Femur (tissue), 1 donor: ENCODE results near the gene CISH.
A peak's percentile ranks its signal among the peaks of the same experiment; 100 is the strongest.

Source experiments
- DNase-seq: peaks from one replicate; pipeline ENCODE4 v3.0.0-alpha.2; 2017

CISH gene

GRCh38 chr3:50612234-50612882 is 784 bp upstream of the CISH start:
- DNase-seq, result no peak

DNA sequence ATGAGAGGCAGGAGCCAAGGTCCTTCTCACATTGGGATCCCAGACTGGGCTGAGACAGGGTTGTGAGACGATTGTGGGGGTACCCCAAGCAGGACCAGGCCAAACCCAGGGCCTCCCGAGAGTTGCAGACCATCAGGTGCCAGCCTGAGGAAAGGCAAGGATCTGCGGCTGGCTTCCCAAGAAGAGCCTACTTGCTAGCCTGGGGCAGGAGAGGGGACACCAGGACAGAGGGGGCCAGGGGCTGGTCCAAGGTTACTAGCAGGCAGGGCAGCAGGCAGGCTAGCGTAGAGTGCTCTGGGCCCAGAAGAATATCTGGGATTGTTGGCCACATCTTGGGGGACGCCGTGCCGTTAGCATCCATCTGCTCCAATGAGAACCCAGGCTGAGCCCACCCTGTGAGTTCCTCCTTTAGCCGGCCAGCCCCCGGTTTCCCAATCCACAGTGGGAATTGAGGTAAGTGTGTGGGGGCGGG is 546 bp downstream of the CISH start:
- no peak for DNase-seq

DNA sequence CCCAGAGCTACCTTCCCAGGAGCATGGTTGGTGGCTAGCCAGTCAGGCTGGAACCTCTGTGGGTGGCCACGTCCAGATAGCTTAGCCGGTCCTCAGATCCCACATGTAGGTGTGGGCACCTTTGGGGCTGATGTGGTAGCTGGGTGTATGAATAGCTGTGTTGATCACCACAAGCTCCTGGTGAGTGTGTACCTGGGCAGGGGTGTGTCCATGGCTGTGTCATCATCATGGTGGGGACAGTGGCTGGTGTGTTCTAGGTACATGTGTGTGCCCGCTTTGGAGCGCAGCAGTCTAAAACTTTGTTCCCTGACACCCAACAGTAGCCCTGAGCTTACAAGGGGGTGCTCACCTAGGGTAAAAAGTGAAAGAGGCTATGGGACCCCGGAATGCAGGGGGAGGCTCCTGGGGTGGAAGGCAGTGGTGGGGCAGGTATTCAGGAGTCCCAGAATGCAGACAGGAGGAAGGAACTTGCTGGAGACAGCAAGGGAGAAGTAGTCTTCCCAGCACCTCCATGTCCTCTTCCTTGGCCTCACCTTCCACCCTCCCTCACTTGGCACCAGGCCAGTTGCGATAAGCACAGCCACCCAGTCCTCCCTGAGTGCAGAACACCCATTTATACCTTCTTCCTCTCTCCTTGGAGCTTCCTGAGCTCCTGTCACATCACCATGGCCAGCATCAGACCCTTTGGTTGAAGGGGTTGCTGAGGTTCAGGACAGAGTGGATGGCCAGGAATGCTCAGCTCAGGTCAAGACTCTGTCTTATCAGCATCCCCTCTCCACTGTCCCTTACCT is 1.2 kb downstream of the CISH start:
- DNase-seq, result no peak

DNA sequence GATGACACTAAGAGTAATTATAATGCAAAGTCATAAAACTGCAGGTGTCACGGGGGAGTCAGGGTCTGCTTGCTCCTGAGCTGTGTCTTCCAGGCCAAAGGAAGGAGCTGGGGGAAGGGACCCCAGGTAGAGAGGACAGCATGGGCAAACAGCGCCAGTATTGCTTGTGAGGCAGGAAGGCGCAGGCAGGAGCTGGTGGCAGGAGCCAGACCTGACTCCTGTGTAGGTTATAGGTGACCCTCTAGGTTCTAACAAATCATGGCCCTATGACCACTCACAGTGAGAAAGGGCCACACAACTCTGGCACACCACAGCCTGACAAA is 1.9 kb downstream of the CISH start:
- no peak for DNase-seq

DNA sequence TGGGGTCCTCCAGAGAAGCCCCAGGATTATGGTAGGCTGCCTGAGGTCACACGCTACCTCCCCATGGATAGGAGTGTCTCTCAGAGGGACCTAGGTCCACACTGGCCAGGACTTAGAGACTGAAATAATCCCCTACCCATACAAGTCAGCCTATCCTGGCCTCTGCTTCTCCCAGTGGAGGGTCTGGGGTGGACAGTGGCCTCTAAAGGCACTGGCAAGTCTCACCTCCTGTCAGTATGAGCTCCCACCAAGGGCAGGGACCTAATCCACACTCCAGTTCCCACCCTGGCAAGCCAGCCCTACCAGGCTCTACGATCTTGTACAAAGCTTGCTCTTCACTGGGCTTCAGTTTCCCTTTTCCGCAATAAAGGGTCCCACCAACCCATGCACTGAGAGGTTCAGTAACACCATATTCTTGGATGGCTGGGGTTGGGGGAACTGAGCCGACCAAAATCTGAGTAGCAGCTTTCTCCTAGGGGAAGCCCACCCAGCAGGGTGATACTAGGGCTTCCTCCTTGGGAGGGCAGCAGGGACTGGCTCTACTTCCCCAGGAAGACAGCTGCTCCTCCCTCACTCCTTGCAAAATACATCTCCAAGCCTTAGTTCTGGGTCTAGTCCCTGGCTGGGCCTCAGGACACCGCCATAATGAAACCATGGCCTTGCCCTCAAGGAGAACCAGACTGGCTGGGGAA is 2.4 kb downstream of the CISH start:
- DNase-seq, result no peak

DNA sequence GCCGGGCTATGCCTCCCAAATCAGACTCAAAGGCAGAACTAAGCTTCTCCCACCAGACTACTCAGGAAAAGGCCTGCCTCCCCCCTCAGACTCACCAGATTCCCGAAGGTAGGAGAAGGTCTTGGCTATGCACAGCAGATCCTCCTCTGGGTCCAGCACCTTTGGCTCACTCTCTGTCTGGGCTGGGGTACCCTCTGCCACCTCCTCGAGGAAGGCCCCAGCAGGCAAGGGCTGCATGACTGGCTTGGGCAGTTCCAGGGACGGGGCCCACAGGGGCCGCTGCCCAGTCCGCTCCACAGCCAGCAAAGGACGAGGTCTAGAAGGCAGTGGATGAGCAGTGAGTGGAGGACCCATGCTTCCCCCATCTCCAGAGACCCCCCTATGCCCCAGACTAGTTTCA is 3.3 kb downstream of the CISH start:
- no peak for DNase-seq

GRCh38 chr3:50607271-50608091 is 4.1 kb downstream of the CISH start:
- DNase-seq, result no peak

DNA sequence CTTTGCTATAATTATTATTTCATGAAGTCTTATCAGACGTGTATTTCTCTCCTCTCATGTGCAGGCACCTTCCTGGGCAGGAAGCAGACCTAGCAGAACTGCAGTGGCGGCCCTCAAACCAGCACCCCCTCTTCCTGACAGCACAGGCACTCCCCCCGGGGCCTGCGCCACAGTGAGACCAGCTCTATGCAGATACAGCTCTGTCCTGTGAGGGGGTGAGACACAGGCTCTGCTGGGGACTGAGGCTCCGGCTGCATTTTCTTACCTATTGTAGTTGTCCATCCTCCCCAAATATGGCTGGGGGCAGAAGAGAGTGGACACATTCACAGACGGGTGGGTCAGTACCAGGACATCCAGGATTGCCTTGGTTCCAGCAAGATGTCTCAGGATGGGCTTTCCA is 5.0 kb downstream of the CISH start:
- DNase-seq, result peak; percentile 11

DNA sequence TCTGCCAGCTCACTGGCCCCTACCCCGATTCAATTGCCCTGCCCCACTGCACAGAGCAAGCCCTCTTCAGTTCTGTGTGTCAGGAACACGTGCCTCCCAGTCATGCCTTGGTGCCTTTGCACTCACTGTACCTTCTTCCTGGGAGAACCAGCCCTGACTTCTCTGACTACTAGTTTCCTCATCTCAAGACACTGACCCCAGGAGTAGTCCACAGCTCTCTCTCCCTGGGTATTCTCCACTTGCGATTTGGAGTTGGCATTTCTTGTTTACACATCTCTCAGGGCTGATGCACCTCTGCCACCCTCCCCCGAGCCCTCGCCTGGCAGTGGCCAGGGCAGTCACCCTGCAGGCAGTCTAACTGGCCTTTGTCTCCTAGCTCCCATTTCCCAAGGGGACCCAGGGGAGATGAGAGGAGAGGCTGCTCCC is 5.7 kb downstream of the CISH start:
- peak; percentile 21 for DNase-seq

GRCh38 chr3:50604628-50605588 is 6.7 kb downstream of the CISH start:
- peak; percentile 23 for DNase-seq

DNA sequence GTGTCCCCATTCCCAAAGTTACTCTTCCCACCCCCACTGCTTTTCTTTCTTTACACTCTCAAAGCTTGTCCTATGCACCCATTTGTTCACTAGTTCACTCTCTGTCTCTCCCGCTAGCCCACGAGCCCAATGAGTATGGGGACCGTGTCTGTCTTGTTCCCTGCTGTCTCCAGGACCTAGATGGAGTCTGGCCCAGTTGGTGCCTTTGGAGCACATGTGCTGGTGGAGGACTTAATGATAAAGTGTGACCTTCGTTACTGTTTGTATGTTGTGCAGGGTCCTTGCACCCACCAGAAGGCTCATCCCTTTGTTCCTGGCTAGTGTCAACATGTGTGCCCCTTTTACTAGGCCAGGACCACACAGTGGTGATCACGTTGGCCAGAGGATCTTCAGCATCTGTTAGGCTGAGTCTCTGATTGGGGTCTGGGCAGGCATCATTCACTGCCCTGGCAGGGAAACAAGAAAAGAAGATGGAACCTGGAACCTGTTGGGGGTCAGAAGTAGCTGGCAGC is 7.4 kb downstream of the CISH start:
- no peak for DNase-seq

GRCh38 chr3:50603261-50604109 is 8.1 kb downstream of the CISH start:
- no peak for DNase-seq

DNA sequence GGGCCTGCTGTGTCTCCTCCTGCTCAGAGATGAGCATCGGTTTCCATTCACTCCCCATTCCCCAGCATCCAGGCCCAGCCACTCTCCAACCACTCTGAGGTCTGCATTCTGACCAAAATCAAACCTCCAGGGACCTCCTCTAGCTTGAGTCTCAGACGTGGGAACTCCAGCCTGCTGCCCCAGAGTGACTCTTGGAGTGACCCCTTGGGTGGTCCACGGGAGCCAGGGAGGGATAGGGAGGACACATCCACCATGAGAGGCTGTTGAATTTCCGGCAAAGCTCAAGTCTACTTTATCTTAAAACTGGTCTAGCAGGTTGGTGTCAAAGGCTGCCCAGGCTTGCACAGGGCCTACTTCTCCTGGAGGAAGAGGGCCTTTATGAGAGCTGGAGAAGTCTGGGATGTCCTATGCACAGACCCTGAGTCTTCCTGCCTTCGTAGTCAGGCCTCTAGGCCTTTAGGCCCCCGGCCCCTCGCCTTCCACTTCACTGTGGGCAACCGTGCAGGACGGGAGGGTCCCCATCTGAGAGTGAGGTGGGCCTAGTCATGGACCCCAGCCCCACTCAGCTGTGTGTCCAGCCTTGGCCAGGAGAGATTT is 8.9 kb downstream of the CISH start:
- DNase-seq, result peak; percentile 58

GRCh38 chr3:50600841-50601591 is 10.6 kb downstream of the CISH start:
- DNase-seq, result peak; percentile 96

GRCh38 chr3:50600141-50600753 is 11.3 kb downstream of the CISH start:
- DNase-seq, result no peak

GRCh38 chr3:50599716-50600118 is 11.9 kb downstream of the CISH start:
- DNase-seq, result no peak

DNA sequence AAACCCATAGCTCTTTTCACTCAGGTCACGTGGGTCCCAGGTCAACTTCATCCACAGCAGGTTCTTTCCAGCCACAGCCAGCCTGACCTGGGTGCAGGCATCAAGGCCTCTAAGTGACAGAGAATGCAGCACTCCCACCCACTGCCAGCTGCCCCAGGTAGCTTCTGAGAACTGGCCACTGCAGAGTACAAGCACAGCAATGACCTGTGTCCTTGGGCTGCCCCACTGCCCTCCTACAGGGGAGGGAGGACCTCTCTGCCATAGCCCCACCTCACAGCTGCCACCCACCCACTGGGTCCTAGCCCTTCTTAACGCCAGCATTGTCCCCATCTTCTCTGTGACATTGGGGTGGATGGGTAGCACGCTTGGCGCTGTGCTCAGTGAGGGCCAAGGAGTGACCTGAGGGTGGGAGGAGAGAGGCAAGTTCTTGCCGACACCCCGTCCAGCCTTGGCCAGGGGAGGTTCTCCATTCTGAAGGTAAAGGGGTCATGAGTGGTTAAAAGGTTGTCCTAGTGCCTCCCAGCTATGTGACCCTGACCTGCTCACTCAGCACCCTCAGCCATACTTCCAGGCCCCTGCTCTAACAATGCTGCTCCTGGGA is 12.4 kb downstream of the CISH start:
- DNase-seq, result no peak

DNA sequence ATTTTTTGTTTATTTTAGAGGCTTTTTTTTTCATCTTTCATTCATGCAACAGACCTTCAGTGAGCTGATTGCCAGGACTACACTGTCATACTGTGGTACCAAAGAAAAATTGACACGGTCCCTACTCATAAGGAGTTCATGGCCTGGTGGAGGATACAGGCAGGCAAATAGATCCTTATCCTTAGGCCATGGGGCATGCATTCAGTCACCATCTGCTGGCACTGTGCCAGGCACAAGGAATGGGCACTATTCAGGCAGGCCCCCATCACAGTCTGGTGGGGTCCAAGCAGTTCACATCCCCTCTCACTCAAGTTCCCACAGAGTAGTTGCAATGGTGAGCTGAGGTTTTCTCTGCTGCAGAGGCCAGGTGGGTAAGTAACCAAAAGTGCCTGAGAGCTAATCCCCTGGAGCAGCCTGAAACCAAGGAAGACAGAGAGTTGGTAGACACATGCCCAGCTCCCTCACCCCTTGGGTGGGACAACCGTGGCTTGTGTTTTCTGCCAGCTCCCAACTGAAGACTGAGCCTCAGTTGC is 17.3 kb downstream of the CISH start:
- no peak for DNase-seq
